Coronary artery (tissue), 2 donors: ENCODE measurements around the gene EDARADD.

ENCODE experiments used
- DNase-seq: peaks from one replicate; pipeline ENCODE4 v3.0.0-alpha.2; 2017; ENCODE audit warnings: low spot score
- H3K27ac ChIP-seq, 2 donors: fragments of 200-600 bp; sonication (generic); one replicate each; pipeline ENCODE4 v1.5.1; 2016 to 2019
- H3K4me3 ChIP-seq: fragments of 200-600 bp; sonication (generic); 2 replicates; pipeline ENCODE4 v1.5.1; 2016; ENCODE audit warnings: mild to moderate bottlenecking, moderate library complexity
- TF ChIP-seq, protein P1 (sequence below): fragments of 200-600 bp; sonication (generic); IDR thresholded peaks from one replicate; pipeline ENCODE4 v1.5.1; 2019; ENCODE audit warnings: antibody characterized with exemption

The EDARADD gene

DNA sequence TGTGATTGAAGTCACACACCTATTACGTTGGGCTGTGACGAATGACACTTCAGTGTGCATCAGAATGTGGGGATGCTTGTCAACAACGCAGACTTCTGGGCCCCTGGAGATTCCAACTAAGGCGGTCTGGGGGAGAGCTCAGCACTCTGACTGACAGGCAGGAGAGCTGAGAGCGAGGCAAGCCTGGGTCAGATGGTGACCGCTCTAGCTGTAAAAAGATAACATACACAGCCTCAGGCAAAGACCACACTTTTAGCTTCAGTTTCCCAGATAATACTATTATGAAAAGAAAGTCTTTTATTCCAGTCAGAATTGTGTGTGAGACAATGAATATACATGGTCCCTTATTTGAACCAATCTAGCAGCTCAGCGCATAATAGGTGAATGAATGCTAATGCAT lies 25.4 kb downstream of the EDARADD start:
- DNase-seq = peak; percentile 9

DNA sequence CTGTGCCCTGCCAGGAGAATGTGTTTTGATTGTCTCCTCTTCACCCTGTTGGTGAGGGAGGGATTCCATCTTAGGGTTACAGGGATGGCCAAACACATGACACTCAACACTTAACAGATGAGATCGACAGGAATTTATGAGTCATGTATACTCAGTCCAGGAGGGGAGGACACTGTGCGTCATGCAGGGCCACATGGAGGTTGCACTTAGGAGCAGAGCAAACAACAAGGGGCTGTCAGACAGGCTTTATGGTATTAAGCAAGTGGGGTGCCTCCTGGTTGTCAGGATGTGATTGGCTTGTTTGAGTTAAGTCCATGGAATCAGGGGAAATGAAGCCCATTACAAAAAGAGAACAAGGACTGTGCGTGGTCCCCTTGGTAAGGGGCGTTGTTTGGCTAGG lies 26.9 kb downstream of the EDARADD start:
- no peak overlapping the region for H3K4me3 ChIP-seq
- DNase-seq = peak; percentile 38
- TF ChIP-seq, protein P1, sequence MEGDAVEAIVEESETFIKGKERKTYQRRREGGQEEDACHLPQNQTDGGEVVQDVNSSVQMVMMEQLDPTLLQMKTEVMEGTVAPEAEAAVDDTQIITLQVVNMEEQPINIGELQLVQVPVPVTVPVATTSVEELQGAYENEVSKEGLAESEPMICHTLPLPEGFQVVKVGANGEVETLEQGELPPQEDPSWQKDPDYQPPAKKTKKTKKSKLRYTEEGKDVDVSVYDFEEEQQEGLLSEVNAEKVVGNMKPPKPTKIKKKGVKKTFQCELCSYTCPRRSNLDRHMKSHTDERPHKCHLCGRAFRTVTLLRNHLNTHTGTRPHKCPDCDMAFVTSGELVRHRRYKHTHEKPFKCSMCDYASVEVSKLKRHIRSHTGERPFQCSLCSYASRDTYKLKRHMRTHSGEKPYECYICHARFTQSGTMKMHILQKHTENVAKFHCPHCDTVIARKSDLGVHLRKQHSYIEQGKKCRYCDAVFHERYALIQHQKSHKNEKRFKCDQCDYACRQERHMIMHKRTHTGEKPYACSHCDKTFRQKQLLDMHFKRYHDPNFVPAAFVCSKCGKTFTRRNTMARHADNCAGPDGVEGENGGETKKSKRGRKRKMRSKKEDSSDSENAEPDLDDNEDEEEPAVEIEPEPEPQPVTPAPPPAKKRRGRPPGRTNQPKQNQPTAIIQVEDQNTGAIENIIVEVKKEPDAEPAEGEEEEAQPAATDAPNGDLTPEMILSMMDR = no peak
- H3K27ac ChIP-seq = no peak overlapping the region

More for the DNA sequence above, 25.4 kb downstream of the EDARADD start:
- H3K27ac ChIP-seq = no peak overlapping the region
- H3K4me3 ChIP-seq = no peak overlapping the region
- TF ChIP-seq, protein P1 = no peak

DNA sequence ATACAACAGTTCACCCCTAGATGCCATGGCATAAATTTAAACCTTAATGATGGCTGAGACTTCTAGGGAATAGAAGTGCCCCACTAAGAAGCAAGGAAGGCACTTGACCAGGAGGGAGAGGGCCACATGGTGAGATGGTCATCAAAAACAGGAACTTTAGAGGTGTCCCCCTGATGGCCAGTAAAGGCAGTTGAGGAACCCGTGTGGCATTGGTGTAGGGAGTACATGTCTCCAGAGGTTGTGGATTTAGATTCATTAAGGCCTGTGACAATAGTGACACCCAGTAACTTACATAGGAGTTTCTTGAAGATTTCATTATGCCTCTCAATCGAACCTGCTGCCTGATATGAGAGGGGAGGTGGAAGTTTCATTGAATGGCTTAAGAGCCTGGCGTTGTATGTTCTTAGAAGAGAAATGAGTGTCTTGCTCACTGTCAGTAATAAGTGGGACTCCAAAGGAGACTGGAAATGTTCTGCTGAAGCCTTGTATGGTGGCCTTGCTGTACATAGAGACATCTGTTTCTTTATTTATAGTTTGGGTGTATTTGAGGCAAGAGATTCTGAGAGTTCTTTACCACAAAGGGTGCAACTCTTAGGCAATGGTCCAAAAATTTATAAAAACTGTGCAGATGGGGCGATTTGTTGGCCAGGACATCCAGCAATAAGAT lies 27.9 kb downstream of the EDARADD start:
- TF ChIP-seq, protein P1 = no peak
- DNase-seq = peak; percentile 5
- H3K4me3 ChIP-seq = no peak overlapping the region
- H3K27ac ChIP-seq = no peak overlapping the region

DNA sequence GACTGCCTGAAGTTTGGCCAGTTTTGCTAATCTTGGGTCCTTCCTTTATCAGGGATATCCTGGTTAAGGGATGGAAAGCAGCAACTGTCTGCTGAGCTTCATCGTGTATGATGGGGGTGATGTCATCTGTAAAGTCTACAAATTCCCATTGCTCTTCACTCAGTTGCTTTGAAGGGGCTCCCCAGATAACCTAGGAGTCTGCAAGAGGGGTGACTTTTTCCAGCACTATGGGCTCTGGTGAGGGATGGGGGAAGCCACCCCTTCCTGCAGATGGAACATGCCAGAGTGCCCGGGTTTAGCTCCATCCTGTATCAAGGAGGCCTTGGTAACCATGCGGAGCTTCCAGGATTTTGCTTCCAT lies 28.4 kb downstream of the EDARADD start:
- TF ChIP-seq, protein P1 = no peak
- DNase-seq = no peak
- H3K4me3 ChIP-seq = no peak overlapping the region
- no peak overlapping the region for H3K27ac ChIP-seq

DNA sequence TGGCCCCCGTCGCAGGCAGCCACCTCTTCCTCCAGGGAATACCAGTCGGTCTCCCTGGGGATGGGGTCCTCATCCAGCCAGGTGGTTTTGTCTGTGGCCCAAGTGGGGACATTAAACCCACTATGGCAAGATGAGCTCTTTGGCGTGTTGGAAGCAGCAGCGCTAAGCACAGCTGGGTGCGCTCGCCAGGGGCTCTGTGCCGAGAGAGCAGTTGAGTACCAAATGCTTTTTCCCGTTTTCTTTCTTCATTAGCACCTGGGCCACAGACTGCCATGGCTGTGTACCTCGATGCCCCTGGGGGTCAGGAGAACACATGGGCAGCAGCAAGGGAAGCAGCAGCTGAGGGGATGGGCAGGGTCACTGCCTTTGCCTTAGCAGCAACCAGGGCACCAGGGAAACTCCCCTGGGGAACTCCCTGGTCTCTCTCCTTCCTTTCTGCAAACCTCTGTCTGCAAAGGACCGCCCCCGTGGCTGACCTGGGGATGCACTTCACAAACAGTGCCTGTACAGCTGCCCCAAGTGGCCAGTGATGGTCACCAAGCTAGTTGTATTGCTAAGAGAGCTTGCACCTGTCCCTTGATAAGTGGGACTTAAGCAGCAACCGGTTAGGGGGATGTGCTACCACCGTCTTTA lies 31.1 kb downstream of the EDARADD start:
- TF ChIP-seq, protein P1 = no peak
- H3K27ac ChIP-seq = no peak overlapping the region
- no peak overlapping the region for H3K4me3 ChIP-seq
- peak; percentile 21 for DNase-seq

- TF ChIP-seq, protein P1 = no peak
- no peak for DNase-seq
- H3K4me3 ChIP-seq = no peak overlapping the region
- no peak overlapping the region for H3K27ac ChIP-seq
These were observed 32.1 kb downstream of the EDARADD start for GRCh38 chr1:236426215-236426614.

- TF ChIP-seq, protein P1 = no peak
- Histone ChIP-seq H3K27ac (no peak overlapping the region), H3K4me3 (no peak overlapping the region)
- DNase-seq = no peak
These were observed 35.7 kb downstream of the EDARADD start for GRCh38 chr1:236429715-236430274.
